ENCODE measurements around the gene PLOD2.

The PLOD2 gene

GRCh38 chr3:146090521-146090920 is 70.5 kb downstream of the PLOD2 start:
- no peak for TF ChIP-seq EZH2phosphoT487 (IDR thresholded peaks at IDR 0.05; ENCODE audit: borderline replicate concordance, low read length)
- TF ChIP-seq CTCF (IDR thresholded peaks at IDR 0.05; ENCODE audit: low read depth, low read length, poor library complexity, severe bottlenecking): no peak
- H4K20me1 ChIP-seq (ENCODE audit: control insufficient read depth, insufficient read depth, low read depth, low read length): no peaks in the 10 kb centered on the region
- no peaks in the 10 kb centered on the region for H3F3A ChIP-seq (ENCODE audit: control insufficient read depth, insufficient read depth)
- no peaks in the 10 kb centered on the region for H3K9me2 ChIP-seq (replicated peaks; ENCODE audit: control insufficient read depth, low read length)
- H3K79me2 ChIP-seq (ENCODE audit: control insufficient read depth, low read length): no peaks in the 10 kb centered on the region
- H3K36me3 ChIP-seq (ENCODE audit: control insufficient read depth, low read length): no peaks in the 10 kb centered on the region
- no peak overlapping the region for H3K4me3 ChIP-seq (ENCODE audit: low read length)
- H3K27me3 ChIP-seq (ENCODE audit: control insufficient read depth, low read length): no peaks in the 10 kb centered on the region
- no peaks in the 10 kb centered on the region for H3K4me1 ChIP-seq (ENCODE audit: control insufficient read depth, low read length)
- H3K4me2 ChIP-seq (ENCODE audit: low read length): no peak overlapping the region
- no peaks in the 10 kb centered on the region for H3K9me3 ChIP-seq (ENCODE audit: control insufficient read depth, insufficient read depth, low read length)
- H3K27ac ChIP-seq (ENCODE audit: low read depth, low read length): no peak overlapping the region

GRCh38 chr3:146088840-146089239 is 72.1 kb downstream of the PLOD2 start:
- Histone ChIP-seq H3K27ac (ENCODE audit: low read depth, low read length) (no peak overlapping the region), H3K4me1 (ENCODE audit: control insufficient read depth, low read length) (no peaks in the 10 kb centered on the region), H4K20me1 (ENCODE audit: control insufficient read depth, insufficient read depth, low read depth, low read length) (no peaks in the 10 kb centered on the region), H3K9me3 (ENCODE audit: control insufficient read depth, insufficient read depth, low read length) (no peaks in the 10 kb centered on the region), H3K36me3 (ENCODE audit: control insufficient read depth, low read length) (no peaks in the 10 kb centered on the region), H3K79me2 (ENCODE audit: control insufficient read depth, low read length) (no peaks in the 10 kb centered on the region), H3K4me2 (ENCODE audit: low read length) (no peak overlapping the region), H3F3A (ENCODE audit: control insufficient read depth, insufficient read depth) (no peaks in the 10 kb centered on the region), H3K9me2 (replicated peaks; ENCODE audit: control insufficient read depth, low read length) (no peaks in the 10 kb centered on the region), H3K4me3 (ENCODE audit: low read length) (no peak overlapping the region), H3K27me3 (ENCODE audit: control insufficient read depth, low read length) (no peaks in the 10 kb centered on the region)
- TF ChIP-seq EZH2phosphoT487 (IDR thresholded peaks at IDR 0.05; ENCODE audit: borderline replicate concordance, low read length) (no peak), CTCF (IDR thresholded peaks at IDR 0.05; ENCODE audit: low read depth, low read length, poor library complexity, severe bottlenecking) (no peak)

DNA sequence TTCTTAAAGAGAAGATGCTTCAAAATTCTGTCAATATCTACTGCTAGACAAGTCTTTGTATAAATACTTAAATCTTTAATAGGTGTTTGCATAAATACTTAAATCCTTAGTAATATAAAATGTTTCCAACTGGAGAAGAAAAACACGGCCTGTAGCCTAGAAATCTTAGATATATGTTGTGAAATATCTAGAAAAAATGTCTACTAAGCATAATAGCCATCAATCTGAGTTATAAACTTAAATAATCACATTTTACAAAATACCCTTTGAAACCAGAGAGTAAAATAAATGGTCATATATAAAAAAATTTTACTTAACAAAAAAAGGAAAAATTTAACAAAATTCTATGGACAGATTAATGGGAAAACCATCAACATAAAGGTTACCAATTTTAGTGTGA is 73.9 kb downstream of the PLOD2 start:
- TF ChIP-seq EZH2phosphoT487 (IDR thresholded peaks at IDR 0.05; ENCODE audit: borderline replicate concordance, low read length) (no peak), CTCF (IDR thresholded peaks at IDR 0.05; ENCODE audit: low read depth, low read length, poor library complexity, severe bottlenecking) (no peak)
- no peaks in the 10 kb centered on the region for H3F3A ChIP-seq (ENCODE audit: control insufficient read depth, insufficient read depth)
- no peaks in the 10 kb centered on the region for H3K4me1 ChIP-seq (ENCODE audit: control insufficient read depth, low read length)
- no peaks in the 10 kb centered on the region for H3K79me2 ChIP-seq (ENCODE audit: control insufficient read depth, low read length)
- no peak overlapping the region for H3K4me3 ChIP-seq (ENCODE audit: low read length)
- no peaks in the 10 kb centered on the region for H3K27me3 ChIP-seq (ENCODE audit: control insufficient read depth, low read length)
- H3K4me2 ChIP-seq (ENCODE audit: low read length): no peak overlapping the region
- H4K20me1 ChIP-seq (ENCODE audit: control insufficient read depth, insufficient read depth, low read depth, low read length): no peaks in the 10 kb centered on the region
- no peaks in the 10 kb centered on the region for H3K36me3 ChIP-seq (ENCODE audit: control insufficient read depth, low read length)
- H3K9me3 ChIP-seq (ENCODE audit: control insufficient read depth, insufficient read depth, low read length): no peaks in the 10 kb centered on the region
- no peak overlapping the region for H3K27ac ChIP-seq (ENCODE audit: low read depth, low read length)
- no peaks in the 10 kb centered on the region for H3K9me2 ChIP-seq (replicated peaks; ENCODE audit: control insufficient read depth, low read length)

DNA sequence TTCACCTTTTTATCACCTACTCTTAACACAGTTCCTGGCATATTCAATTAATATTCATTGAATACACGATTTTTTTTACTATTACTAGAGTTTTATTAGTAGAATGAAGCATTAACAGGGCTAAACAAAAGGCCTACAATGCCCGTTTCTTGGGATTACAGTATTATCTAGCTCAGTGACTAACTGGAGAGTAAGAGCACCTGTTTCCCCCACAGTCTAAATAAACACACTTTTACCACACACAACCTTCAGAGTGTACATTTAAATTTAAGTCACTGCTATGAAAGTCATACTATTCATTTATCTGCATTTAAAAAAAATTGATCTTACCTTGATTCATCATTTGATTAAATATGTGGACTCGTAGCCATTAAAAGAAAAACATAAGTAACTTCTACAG is 74.8 kb downstream of the PLOD2 start:
- Histone ChIP-seq H3K79me2 (ENCODE audit: control insufficient read depth, low read length) (no peaks in the 10 kb centered on the region), H3F3A (ENCODE audit: control insufficient read depth, insufficient read depth) (no peaks in the 10 kb centered on the region), H3K27ac (ENCODE audit: low read depth, low read length) (no peak overlapping the region), H3K9me3 (ENCODE audit: control insufficient read depth, insufficient read depth, low read length) (no peaks in the 10 kb centered on the region), H3K4me3 (ENCODE audit: low read length) (no peak overlapping the region), H3K27me3 (ENCODE audit: control insufficient read depth, low read length) (no peaks in the 10 kb centered on the region), H3K4me2 (ENCODE audit: low read length) (no peak overlapping the region), H3K9me2 (replicated peaks; ENCODE audit: control insufficient read depth, low read length) (no peaks in the 10 kb centered on the region), H3K4me1 (ENCODE audit: control insufficient read depth, low read length) (no peaks in the 10 kb centered on the region), H4K20me1 (ENCODE audit: control insufficient read depth, insufficient read depth, low read depth, low read length) (no peaks in the 10 kb centered on the region), H3K36me3 (ENCODE audit: control insufficient read depth, low read length) (no peaks in the 10 kb centered on the region)
- TF ChIP-seq EZH2phosphoT487 (IDR thresholded peaks at IDR 0.05; ENCODE audit: borderline replicate concordance, low read length) (no peak), CTCF (IDR thresholded peaks at IDR 0.05; ENCODE audit: low read depth, low read length, poor library complexity, severe bottlenecking) (no peak)

Measured in DOHH2 (cell line).